ENCODE measurements around the gene THYN1.
A peak's percentile ranks its signal among the peaks of the same experiment; 100 is the strongest.
"Not testable (repeated sequence)": the region's sequence is repeated elsewhere in the genome, so short reads cannot be mapped to it uniquely, and the experiment has no call there.

Gene THYN1

GRCh38 chr11:134253188-134253993 lies at the start of gene THYN1, which contains the start of gene ACAD8:
Gene THYN1 (minus strand): TSS chr11:134253352. CDS start chr11:134252882, 470 bp downstream.
Gene ACAD8 (plus strand): TSS chr11:134253568. CDS start chr11:134253601, 33 bp downstream.
- peak; percentile 100 for ATAC-seq

GRCh38 chr11:134294664-134295063 lies 41.5 kb upstream of the THYN1 start:
- no peak for ATAC-seq

- no peak for ATAC-seq
Measured at GRCh38 chr11:134293119-134294113, 40.3 kb upstream of the THYN1 start.

- no peak for ATAC-seq
Measured at GRCh38 chr11:134292661-134293060, 39.5 kb upstream of the THYN1 start.

- no peak for ATAC-seq
Measured at GRCh38 chr11:134291196-134291595, 38.0 kb upstream of the THYN1 start.

- no peak for ATAC-seq
Measured at GRCh38 chr11:134290646-134291045, 37.5 kb upstream of the THYN1 start.

- ATAC-seq, result no peak
Measured at GRCh38 chr11:134289789-134290188, 36.6 kb upstream of the THYN1 start.

GRCh38 chr11:134289167-134289566 lies 36.0 kb upstream of the THYN1 start:
- ATAC-seq, result no peak

GRCh38 chr11:134288486-134288885 lies 35.3 kb upstream of the THYN1 start:
- ATAC-seq, result no peak

- ATAC-seq, result no peak
Measured at GRCh38 chr11:134287561-134287960, 34.4 kb upstream of the THYN1 start.

GRCh38 chr11:134284349-134284748 lies 31.2 kb upstream of the THYN1 start:
- ATAC-seq, result not testable (repeated sequence)

GRCh38 chr11:134283461-134284230 lies 30.5 kb upstream of the THYN1 start:
- no peak for ATAC-seq

GRCh38 chr11:134282121-134283045 lies 29.2 kb upstream of the THYN1 start:
- ATAC-seq, result no peak

- ATAC-seq, result not testable (repeated sequence)
Measured at GRCh38 chr11:134281635-134282034, 28.5 kb upstream of the THYN1 start.

GRCh38 chr11:134278356-134278755 lies 25.2 kb upstream of the THYN1 start:
- ATAC-seq, result no peak

GRCh38 chr11:134277183-134278001 lies 24.2 kb upstream of the THYN1 start:
- ATAC-seq, result no peak

- ATAC-seq, result peak; percentile 4 to 5
Measured at GRCh38 chr11:134276396-134277182, 23.4 kb upstream of the THYN1 start.

GRCh38 chr11:134275534-134276395 lies 22.6 kb upstream of the THYN1 start, which contains the start of gene GLB1L3:
Gene GLB1L3 (plus strand): TSS chr11:134276379. CDS start chr11:134276741, 362 bp downstream.
- peak; percentile 89 to 92 for ATAC-seq

GRCh38 chr11:134275188-134275533 lies 22.0 kb upstream of the THYN1 start:
- no peak for ATAC-seq
